Choroid plexus epithelial cell (primary cell): ENCODE measurements around the gene CLCNKA.
A peak's percentile ranks its signal among the peaks of the same experiment; 100 is the strongest.

ENCODE experiments used
- DNase-seq: peaks from one replicate; pipeline ENCODE4 v3.0.0-alpha.2; 2010; ENCODE audit warnings: low read depth
- H3K4me3 ChIP-seq: 2 replicates; pipeline ENCODE4 v1.5.1; 2011; ENCODE audit warnings: low read depth, mild to moderate bottlenecking, control low read depth, low read length, moderate library complexity
- CTCF ChIP-seq: conservative IDR thresholded peaks from 2 replicates; pipeline ENCODE4 v1.5.1; 2011; ENCODE audit warnings: low read depth, mild to moderate bottlenecking, control low read depth, inconsistent platforms, low read length, moderate library complexity

Gene CLCNKA

GRCh38 chr1:16080422-16081150, 58.8 kb downstream of the CLCNKA start:
- DNase-seq = no peak
- no peak overlapping the region for H3K4me3 ChIP-seq
- no peak for TF ChIP-seq CTCF

GRCh38 chr1:16081636-16082035, 59.8 kb downstream of the CLCNKA start:
- DNase-seq = no peak
- no peak for TF ChIP-seq CTCF

GRCh38 chr1:16082283-16083038, 60.6 kb downstream of the CLCNKA start:
- peak; percentile 68 for DNase-seq
- TF ChIP-seq CTCF = peak; percentile 96
- H3K4me3 ChIP-seq = no peak overlapping the region

More at GRCh38 chr1:16081636-16082035, 59.8 kb downstream of the CLCNKA start:
- H3K4me3 ChIP-seq = no peak overlapping the region

- DNase-seq = no peak
- TF ChIP-seq CTCF = no peak
- no peak overlapping the region for H3K4me3 ChIP-seq
These were observed 61.6 kb downstream of the CLCNKA start for GRCh38 chr1:16083486-16083885.
